Hepatocyte (in vitro differentiated cells): ENCODE data around the gene FAM153A.
"Not testable (repeated sequence)": the region's sequence is repeated elsewhere in the genome, so short reads cannot be mapped to it uniquely, and the experiment has no call there.

ENCODE experiments used
- CTCF ChIP-seq: fragments of 200-600 bp; sonication (generic); IDR thresholded peaks from 2 replicates; pipeline ENCODE4 v1.5.1; 2016; ENCODE audit warnings: antibody characterized with exemption, mild to moderate bottlenecking; ENCODE audit not compliant: poor library complexity
- EZH2 ChIP-seq: fragments of 200-600 bp; sonication (generic); IDR thresholded peaks from 2 replicates; pipeline ENCODE4 v1.6.1; 2016; ENCODE audit warnings: antibody characterized with exemption, mild to moderate bottlenecking, borderline replicate concordance
- EZH2phosphoT487 ChIP-seq: fragments of 200-600 bp; sonication (generic); IDR thresholded peaks from one replicate; pipeline ENCODE4 v1.6.1; 2018; ENCODE audit warnings: antibody characterized with exemption, mild to moderate bottlenecking, low read depth, moderate library complexity; ENCODE audit not compliant: unreplicated experiment, severe bottlenecking

GRCh38 chr5:177812814-177813425 is 30.2 kb upstream of the FAM153A start:
- TF ChIP-seq EZH2, CTCF, EZH2phosphoT487: not testable (repeated sequence)
